HT1080 (cell line): ENCODE data around the gene FTL. TPM values are rescaled to one million over a fixed set of nuclear protein-coding genes. Genes with fewer than 3 reads are reported as not detected.

Experiments used
- DNase-seq: peaks from one replicate; pipeline ENCODE4 v3.0.0-alpha.2; 2015; ENCODE audit warnings: low read depth
- total RNA-seq: library from RNA; depleted of rRNA; stranded (reverse); fragments of >200 nt; shearing (Covaris generic); gene quantifications from 2 replicates; pipeline ENCODE4 v1.2.3, GENCODE V29; 2014

The FTL gene
- total RNA-seq, 1 experiment from 2014 or later: 5,930 TPM

GRCh38 chr19:48991011-48991609, 26.0 kb downstream of the FTL start:
- DNase-seq: no peak

- DNase-seq: peak; percentile 81
Observed at GRCh38 chr19:48991873-48992580, 26.9 kb downstream of the FTL start.

DNA sequence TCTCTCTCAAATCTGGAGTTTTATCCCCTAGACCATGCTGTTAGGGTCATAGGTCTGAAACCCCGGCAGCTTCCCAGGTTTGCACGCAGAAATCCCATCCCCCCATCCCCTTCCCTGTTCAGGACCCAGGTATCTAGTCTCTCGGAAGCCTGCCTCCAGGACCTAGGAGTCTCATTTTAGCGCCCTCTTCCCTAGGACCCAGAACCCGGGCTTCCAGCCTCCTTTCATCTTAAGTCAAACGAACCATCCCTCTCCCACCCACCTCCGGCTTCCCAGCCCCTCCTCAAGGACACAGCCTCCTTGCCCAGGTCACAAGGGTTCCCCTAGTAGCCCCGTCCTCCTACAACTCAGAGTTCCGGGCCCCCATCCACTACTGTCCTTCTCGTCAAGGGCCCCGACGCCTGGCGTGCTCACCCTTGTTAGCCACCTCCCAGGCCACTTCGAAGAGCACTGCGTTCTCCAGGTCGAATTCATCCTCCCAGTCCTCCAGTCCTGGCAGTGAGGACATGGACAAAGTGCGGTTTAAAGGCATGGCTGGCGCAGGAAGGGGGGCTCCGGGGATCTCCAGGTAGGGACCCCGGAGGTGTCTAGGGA, 27.6 kb downstream of the FTL start:
- no peak for DNase-seq

GRCh38 chr19:48993175-48994034, 28.3 kb downstream of the FTL start, which contains the start of the genes GYS1 and RUVBL2:
GYS1 (minus strand) TSS chr19:48993309; CDS start chr19:48993112, 197 bp downstream.
RUVBL2 (plus strand) TSS chr19:48993887; CDS start chr19:48993912, 25 bp downstream.
- peak; percentile 100 for DNase-seq

DNA sequence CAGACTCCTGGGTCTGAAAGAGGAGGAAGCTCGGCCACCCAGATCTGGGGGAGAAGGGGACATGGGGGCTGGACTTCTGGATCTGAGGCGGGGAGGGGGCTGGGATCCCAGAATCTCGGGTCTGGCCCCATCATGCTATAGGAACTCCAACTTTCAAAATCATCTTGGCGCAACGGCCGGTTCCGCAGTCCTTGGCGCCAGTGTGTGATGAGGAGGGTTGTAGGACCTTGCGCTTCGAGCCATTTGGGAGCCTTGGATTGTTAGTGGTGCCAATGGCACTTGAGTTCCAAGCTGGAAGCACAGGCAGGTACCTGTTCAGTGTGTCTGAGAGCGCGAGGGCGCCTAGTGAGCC, 28.9 kb downstream of the FTL start:
- DNase-seq: no peak

- DNase-seq: peak; percentile 61
Observed at GRCh38 chr19:48997972-48998371, 32.9 kb downstream of the FTL start.

- DNase-seq: peak; percentile 54
Observed at GRCh38 chr19:48999481-49000325, 34.6 kb downstream of the FTL start.

GRCh38 chr19:49004133-49004532, 39.0 kb downstream of the FTL start:
- DNase-seq: no peak

DNA sequence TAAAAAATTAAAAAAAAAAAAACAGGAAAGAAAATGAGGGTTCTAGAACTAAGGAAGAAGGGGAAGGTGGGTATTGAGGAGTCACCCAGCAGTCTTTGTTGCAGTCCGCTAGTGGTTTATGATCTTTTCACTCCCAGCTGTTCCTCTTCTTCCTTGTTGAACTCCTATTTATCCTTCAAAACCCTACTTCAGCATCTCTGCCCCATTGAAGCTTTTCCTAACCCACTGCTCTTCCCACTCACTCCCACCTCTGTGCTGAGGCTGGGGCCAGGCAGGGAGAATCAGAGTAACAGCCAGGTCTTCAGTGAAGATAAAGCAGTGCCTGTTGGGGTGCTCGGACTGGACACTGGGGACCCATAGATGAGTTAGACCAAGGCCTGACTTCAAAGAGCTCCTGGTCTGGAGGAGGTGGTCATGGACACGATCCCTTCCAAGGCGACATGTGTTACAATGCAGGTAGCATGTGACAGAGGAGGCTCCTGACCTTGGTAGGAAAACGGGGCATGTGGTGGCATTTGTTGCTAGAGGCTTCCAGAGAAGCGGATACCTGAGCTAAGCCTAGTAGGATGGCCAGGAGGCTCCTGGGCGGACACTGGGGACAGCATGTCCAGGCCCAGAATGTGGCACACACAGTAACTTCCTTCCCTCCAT, 40.0 kb downstream of the FTL start:
- no peak for DNase-seq

DNA sequence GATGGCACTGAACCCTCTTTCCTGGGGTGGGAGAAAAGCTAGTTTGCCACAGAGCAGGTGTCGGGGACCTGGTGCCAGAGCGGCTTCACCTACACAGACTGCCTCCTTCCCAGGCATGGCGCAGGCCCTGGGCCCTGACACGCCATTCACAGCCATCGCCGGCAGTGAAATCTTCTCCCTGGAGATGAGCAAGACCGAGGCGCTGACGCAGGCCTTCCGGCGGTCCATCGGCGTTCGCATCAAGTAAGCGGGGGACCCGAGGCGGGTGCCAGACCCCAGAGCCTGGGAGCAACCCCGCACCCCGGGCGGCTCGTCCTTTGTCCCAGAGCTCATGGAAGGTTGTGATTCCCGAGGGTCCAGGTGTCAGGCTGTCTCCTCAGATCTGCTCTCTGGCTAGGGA, 41.8 kb downstream of the FTL start:
- no peak for DNase-seq

- no peak for DNase-seq
Observed at GRCh38 chr19:49009828-49010227, 44.7 kb downstream of the FTL start.

DNA sequence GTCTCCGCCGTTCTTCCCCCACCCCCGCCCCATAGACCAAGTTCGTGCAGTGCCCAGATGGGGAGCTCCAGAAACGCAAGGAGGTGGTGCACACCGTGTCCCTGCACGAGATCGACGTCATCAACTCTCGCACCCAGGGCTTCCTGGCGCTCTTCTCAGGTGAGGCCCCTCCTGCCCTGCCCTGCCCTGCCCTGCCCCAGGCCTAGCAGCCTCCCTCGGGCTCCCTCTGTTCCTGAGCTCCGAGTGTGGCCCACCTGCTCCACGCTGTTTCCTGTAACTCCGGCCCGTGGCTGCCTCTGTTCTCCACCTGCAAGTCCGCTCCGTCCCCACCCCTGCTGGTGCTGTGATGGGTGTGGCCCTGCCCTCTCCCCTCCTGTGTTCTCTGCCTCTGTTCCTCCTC, 45.3 kb downstream of the FTL start:
- no peak for DNase-seq

- no peak for DNase-seq
Observed at GRCh38 chr19:49011194-49011593, 46.1 kb downstream of the FTL start.

- no peak for DNase-seq
Observed at GRCh38 chr19:49014123-49014869, 49.2 kb downstream of the FTL start.

- DNase-seq: no peak
Observed at GRCh38 chr19:49014870-49015255, 49.8 kb downstream of the FTL start.

DNA sequence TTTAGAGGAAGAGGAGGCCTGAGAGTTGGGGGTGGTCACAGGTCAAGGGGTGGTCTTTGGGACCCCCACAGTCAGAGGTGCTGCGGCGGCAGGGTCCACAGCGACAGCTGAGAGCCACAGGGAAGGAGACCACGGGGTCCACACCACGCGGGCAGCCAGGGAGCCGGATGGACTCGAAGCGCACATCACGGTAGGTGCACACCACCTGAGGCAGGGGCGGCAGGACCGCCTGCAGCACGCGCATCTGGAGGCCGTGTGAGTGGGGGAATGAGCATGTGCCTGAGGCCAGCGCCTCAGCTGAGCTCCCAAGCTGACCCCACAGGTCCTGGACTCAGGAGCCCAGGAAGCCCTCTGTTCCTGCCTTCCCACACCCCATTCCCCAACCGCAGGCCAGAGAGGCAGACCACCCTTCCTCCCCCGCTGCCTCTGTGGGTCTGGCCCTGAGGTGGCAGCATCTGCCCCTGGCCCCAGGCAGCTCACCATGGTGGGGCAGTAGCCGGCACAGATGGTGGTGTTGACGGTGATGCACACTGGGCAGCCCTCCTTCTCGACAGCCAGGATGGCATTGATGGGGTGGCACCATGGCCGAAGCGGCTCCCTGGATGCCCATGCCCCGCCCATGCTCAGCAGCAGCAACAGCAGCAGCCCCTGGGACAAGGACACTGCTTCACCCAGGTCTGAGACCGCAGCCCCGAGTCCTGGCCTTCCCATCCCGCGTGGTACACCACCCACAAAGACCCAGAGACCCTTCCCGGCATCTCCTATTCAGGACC, 51.1 kb downstream of the FTL start:
- DNase-seq: no peak
